GM12865 (cell line): ENCODE measurements around the gene RPIA.
A peak's percentile ranks its signal among the peaks of the same experiment; 100 is the strongest.

Experiments used
- DNase-seq: peaks from one replicate; pipeline ENCODE4 v3.0.0; 2010; ENCODE audit warnings: low read depth
- H3K4me3 ChIP-seq: 2 replicates; pipeline ENCODE4 v1.5.1; 2011; ENCODE audit warnings: mild to moderate bottlenecking, low read depth, low read length, control low read depth
- CTCF ChIP-seq: IDR thresholded peaks from 2 replicates; pipeline ENCODE4 v1.5.1; 2011; ENCODE audit warnings: low read length, control low read depth, low read depth, inconsistent platforms; ENCODE audit not compliant: insufficient read depth; ENCODE audit errors: missing control alignments

The RPIA gene

DNA sequence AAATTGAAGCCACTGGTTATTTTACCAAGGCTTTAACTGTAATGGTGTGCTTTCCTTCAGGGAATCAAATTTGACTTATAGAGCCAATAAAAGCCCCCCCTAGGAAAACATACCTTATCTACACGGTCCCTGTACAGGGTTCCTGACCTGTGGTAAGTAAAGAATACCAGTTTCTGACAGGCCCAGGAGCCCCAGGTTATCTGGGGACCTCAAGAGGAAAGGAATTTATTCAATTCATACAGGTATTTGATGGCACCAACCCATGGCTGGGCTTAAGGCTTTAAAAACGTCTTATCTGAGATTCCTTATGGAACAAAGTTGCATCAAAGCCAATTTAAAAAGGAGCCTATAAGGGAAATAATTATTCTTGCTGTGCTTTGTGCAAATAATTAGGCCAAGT lies 7.0 kb upstream of the RPIA start:
- no peak overlapping the region for H3K4me3 ChIP-seq
- no peak for DNase-seq
- TF ChIP-seq CTCF = no peak

GRCh38 chr2:88686320-88686719 lies 5.2 kb upstream of the RPIA start:
- TF ChIP-seq CTCF = no peak

DNA sequence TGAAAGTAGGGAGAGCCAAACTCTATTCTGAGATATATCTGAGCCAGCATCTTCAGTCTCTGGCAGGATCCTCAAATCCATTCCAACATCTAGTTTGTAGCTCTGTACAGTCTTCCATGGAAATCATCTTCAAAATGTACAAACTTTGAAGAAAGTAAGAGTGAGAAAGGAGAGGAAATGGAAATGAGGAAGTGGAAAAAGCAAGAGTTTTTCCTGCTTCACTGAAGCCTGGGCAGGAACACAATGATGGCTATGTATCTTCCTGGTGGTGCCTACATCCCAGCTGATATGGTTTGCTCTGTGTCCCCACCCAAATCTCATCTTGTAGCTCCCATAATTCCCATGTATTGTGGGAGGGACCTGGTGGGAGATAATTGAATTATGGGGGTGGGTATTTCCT lies 4.1 kb upstream of the RPIA start:
- no peak for TF ChIP-seq CTCF
- no peak overlapping the region for H3K4me3 ChIP-seq
- no peak for DNase-seq

More at GRCh38 chr2:88686320-88686719, 5.2 kb upstream of the RPIA start:
- no peak overlapping the region for H3K4me3 ChIP-seq
- no peak for DNase-seq

DNA sequence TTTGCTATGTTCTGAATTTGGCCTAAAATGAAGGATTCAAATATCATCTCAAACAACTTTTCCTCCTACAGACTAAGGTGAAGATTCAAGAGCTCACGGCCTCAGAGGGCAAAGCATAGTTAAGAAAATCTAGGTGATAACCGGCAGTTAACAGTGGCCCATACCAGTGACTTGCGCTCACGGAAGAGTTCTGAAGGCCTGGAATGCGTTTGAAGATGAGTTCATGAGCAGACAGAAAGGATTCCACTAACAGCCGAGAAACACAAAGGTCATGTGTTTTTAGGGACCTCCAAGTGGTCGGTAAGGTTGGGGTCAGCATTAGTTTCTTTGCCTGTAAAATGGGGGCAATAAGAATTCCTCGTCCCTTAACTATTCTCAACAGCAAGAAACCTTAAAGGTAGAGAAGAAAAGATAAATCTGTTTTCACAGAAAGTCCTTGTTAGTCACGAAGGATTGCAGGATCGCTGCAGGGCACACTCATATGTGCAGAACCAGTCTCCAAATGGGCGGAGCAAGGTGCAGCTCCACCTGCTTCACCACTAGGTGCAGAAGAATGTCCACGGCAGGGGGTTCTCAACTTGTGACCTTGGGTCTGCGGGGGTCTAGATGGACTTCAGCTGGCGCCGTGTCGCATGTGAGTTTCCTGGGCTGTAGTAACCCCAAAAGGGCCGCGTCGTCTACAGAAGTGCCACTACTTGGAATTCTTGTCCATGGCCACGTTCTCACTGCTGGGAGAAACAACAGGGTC lies 708 bp upstream of the RPIA start:
- DNase-seq = peak; percentile 69
- TF ChIP-seq CTCF = peak; percentile 30

DNA sequence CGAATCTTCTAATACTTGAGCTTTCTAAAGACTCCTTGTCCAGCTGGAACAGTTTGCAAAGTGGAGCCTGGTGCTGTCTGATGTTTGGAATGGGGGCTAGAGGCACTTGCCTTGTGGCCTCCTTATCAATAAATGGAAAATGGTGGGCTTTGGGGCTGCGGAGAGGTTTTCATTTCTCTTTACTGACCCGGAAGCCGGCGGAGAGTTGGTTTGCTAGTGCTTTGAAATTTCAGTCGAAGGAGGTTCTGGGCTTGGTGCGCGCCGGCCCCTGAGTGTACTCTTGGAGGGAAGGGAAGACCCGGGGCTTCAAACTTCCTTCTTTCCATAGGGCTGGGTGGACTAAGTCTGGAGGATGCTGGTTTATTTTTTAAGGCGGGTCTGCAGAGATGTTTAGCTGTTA lies 714 bp downstream of the RPIA start:
- no peak for TF ChIP-seq CTCF
- H3K4me3 ChIP-seq = peak overlapping the region; percentile 69
- DNase-seq = peak; percentile 63

More for the DNA sequence above, 708 bp upstream of the RPIA start:
- peak overlapping the region; percentile 58 for H3K4me3 ChIP-seq

- DNase-seq = no peak
- H3K4me3 ChIP-seq = no peak overlapping the region
- TF ChIP-seq CTCF = no peak
These were observed 2.5 kb downstream of the RPIA start for GRCh38 chr2:88693911-88694414.

DNA sequence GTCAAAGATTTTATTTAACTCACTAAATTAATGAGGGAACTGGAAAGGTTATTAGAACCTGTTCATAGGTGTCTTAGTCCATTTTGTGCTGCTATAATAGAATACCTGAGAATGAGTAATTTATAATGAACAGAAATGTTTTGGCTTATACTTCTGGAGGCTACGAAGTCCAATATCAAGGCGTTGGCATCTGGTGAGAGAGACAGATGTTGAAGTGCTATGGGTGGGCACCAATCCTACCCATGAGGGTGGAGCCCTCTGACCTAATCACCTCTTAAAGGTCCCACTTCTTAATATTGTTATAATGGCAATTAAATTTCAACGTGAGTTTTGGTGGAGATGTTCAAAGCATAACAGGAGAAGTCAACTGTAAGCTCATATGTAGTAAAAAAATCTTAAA lies 5.1 kb downstream of the RPIA start:
- DNase-seq = no peak
- no peak for TF ChIP-seq CTCF
- H3K4me3 ChIP-seq = no peak overlapping the region
